Measurements from ENCODE around the gene SFTPB. TPM values are rescaled to one million over a fixed set of nuclear protein-coding genes. Genes with fewer than 3 reads are reported as not detected.
"Not testable (repeated sequence)": the region's sequence is repeated elsewhere in the genome, so short reads cannot be mapped to it uniquely, and the experiment has no call there.

The SFTPB gene
- total and polyA plus RNA-seq, 2 experiments from 2014 or later, result 3.3 to 27.6 TPM

DNA sequence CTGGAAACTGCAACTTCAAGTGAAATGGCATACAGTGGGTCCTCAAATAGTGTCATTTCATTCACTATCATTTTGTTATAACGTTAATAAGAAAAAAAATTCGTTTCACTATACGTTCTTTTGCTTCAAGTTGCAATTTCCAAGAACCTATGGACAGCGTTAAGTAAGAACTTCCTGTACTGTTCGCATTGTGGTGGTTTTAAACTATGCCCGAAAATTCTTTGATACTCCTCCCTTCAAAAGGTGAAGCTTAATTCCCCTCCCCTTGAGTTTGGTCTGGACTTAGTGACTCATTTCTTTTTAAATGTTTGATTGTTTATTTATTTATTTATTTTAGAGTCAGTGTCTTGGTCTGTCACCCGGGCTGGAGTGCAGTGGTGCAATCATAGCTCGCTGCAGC is 46.8 kb upstream of the SFTPB start:
- no peak overlapping the region for H3K4me3 ChIP-seq
- no peaks in the 10 kb centered on the region for H3K9me2 ChIP-seq (replicated peaks; ENCODE audit: insufficient read depth)
- WGBS (ENCODE audit: low lambda C conversion rate, missing lambda C conversion rate), result 89% methylated on average over 8 of the region's 8 CpGs
- H3K4me1 ChIP-seq (ENCODE audit: insufficient read depth), result peaks cover 5% of the 10 kb centered on the region
- H3K79me2 ChIP-seq, result no peaks in the 10 kb centered on the region
- H3K27me3 ChIP-seq, result no peaks in the 10 kb centered on the region
- no peak overlapping the region for H2AFZ ChIP-seq
- no peaks in the 10 kb centered on the region for H3K9me3 ChIP-seq (ENCODE audit: low read depth)
- H4K20me1 ChIP-seq (ENCODE audit: insufficient read depth, poor library complexity, severe bottlenecking), result no peaks in the 10 kb centered on the region
- no peak overlapping the region for H3K27ac ChIP-seq
- TF ChIP-seq, protein P1, sequence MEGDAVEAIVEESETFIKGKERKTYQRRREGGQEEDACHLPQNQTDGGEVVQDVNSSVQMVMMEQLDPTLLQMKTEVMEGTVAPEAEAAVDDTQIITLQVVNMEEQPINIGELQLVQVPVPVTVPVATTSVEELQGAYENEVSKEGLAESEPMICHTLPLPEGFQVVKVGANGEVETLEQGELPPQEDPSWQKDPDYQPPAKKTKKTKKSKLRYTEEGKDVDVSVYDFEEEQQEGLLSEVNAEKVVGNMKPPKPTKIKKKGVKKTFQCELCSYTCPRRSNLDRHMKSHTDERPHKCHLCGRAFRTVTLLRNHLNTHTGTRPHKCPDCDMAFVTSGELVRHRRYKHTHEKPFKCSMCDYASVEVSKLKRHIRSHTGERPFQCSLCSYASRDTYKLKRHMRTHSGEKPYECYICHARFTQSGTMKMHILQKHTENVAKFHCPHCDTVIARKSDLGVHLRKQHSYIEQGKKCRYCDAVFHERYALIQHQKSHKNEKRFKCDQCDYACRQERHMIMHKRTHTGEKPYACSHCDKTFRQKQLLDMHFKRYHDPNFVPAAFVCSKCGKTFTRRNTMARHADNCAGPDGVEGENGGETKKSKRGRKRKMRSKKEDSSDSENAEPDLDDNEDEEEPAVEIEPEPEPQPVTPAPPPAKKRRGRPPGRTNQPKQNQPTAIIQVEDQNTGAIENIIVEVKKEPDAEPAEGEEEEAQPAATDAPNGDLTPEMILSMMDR (IDR thresholded peaks at IDR 0.05; ENCODE audit: poor library complexity), result no peak
- TF ChIP-seq EZH2phosphoT487 (IDR thresholded peaks at IDR 0.05; ENCODE audit: low read depth, severe bottlenecking, unreplicated experiment), result no peak
- no peak for TF ChIP-seq EZH2 (IDR thresholded peaks at IDR 0.05; ENCODE audit: borderline replicate concordance)
- H3K36me3 ChIP-seq (replicated peaks; ENCODE audit: insufficient read depth, low read depth), result no peaks in the 10 kb centered on the region
- no peak overlapping the region for H3K4me2 ChIP-seq
- DNase-seq (ENCODE audit: low spot score), result no peak

DNA sequence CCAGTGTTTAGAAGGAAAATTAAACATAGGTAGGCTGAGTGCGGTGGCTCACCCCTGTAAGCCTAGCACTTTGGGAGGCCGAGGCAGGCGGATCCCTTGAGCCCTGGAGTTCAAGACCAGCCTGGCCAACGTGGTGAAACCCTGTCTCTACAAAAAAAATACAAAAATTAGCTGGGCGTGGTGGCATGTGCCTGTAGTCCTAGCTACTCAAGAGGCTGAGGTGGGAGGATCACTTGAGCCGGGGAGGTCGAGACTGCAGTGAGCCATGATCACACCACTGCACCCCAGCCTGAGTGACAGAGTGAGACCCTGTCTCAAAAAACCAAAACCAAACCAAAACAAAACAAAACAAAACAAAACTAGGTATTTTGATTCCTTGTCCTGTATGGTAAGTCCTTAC is 46.4 kb upstream of the SFTPB start:
- not testable (repeated sequence) for DNase-seq (ENCODE audit: low spot score); H3K4me3 ChIP-seq; H3K9me3 ChIP-seq (ENCODE audit: low read depth); H4K20me1 ChIP-seq (ENCODE audit: insufficient read depth, poor library complexity, severe bottlenecking); H2AFZ ChIP-seq; H3K4me2 ChIP-seq; H3K79me2 ChIP-seq; H3K27ac ChIP-seq; H3K36me3 ChIP-seq (replicated peaks; ENCODE audit: insufficient read depth, low read depth); H3K27me3 ChIP-seq; H3K4me1 ChIP-seq (ENCODE audit: insufficient read depth); H3K9me2 ChIP-seq (replicated peaks; ENCODE audit: insufficient read depth)
- WGBS (ENCODE audit: low lambda C conversion rate, missing lambda C conversion rate), result 95% methylated on average over 7 of the region's 7 CpGs

DNA sequence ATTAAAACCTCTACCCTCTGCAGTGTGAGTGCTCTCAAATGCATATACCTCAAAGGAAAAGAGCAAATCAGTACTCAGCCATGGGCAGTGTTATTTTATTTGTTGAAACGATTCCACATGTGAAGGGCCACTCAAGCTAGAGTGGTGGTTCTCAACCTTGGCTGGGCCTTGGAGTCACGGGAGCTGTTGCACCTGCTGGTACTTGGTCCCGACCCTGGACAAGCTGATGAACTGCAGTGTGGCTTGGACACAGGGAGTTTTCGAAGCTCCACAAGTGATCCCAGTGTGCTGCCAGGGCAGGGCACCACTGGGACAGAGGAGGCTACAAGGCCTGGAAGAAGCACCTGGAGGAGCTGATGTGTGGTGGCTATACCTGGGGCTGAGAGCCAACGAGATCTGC is 45.8 kb upstream of the SFTPB start:
- H3K9me3 ChIP-seq (ENCODE audit: low read depth), result no peaks in the 10 kb centered on the region
- WGBS (ENCODE audit: low lambda C conversion rate, missing lambda C conversion rate), result 92% methylated on average over 5 of the region's 5 CpGs
- DNase-seq (ENCODE audit: low spot score), result no peak
- H3K9me2 ChIP-seq (replicated peaks; ENCODE audit: insufficient read depth), result no peaks in the 10 kb centered on the region
- no peaks in the 10 kb centered on the region for H3K79me2 ChIP-seq
- peak overlapping the region; percentile 37 for H3K27ac ChIP-seq
- no peak overlapping the region for H3K4me2 ChIP-seq
- no peak overlapping the region for H3K4me3 ChIP-seq
- TF ChIP-seq EZH2phosphoT487 (IDR thresholded peaks at IDR 0.05; ENCODE audit: low read depth, severe bottlenecking, unreplicated experiment) (no peak), EZH2 (IDR thresholded peaks at IDR 0.05; ENCODE audit: borderline replicate concordance) (no peak)
- TF ChIP-seq, protein P1 (IDR thresholded peaks at IDR 0.05; ENCODE audit: poor library complexity), result no peak
- no peaks in the 10 kb centered on the region for H4K20me1 ChIP-seq (ENCODE audit: insufficient read depth, poor library complexity, severe bottlenecking)
- H3K36me3 ChIP-seq (replicated peaks; ENCODE audit: insufficient read depth, low read depth), result no peaks in the 10 kb centered on the region
- peaks cover 5% of the 10 kb centered on the region for H3K4me1 ChIP-seq (ENCODE audit: insufficient read depth)
- no peaks in the 10 kb centered on the region for H3K27me3 ChIP-seq
- no peak overlapping the region for H2AFZ ChIP-seq

DNA sequence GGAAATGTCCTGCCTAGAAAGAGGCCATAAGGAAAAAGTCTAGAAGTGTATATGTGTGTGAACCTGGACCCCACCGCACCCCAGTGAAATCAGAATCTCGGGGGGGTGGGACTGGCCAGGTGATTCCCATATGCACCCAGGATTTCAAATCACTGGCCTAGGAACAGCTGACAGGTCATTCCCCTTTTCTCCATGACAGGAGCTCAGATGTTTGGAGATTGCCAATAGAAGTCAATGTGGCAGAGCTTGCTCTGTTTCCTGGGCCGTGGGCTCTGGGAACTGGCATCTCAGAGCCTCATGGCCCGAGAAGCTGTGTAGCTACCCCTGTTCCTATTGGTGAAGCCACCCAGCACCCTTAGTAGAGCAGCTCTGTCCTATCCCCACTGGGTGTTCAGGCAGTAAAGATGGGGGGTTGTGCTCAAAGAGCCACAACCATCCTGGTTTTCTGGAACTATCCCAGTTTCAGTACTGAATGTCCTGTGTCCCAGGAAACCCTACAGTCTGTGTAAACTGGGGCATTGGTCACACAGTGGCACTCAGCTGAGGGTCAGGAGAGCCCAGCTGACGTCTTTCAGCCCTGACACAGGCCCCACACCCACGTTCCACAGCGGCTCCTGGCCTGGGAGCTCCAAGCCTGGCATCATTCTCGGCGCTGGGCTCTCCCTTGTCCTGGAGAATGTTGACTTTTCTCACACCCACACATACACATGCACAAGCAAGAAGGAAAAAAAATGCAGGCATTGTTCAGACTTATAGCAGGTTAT is 45.0 kb upstream of the SFTPB start:
- Histone ChIP-seq H3K4me3 (no peak overlapping the region), H3K27me3 (no peaks in the 10 kb centered on the region), H3K79me2 (no peaks in the 10 kb centered on the region), H2AFZ (no peak overlapping the region), H3K4me1 (ENCODE audit: insufficient read depth) (peaks cover 5% of the 10 kb centered on the region), H3K9me2 (replicated peaks; ENCODE audit: insufficient read depth) (no peaks in the 10 kb centered on the region), H4K20me1 (ENCODE audit: insufficient read depth, poor library complexity, severe bottlenecking) (no peaks in the 10 kb centered on the region), H3K9me3 (ENCODE audit: low read depth) (no peaks in the 10 kb centered on the region), H3K4me2 (no peak overlapping the region), H3K27ac (peak overlapping the region; percentile 79), H3K36me3 (replicated peaks; ENCODE audit: insufficient read depth, low read depth) (no peaks in the 10 kb centered on the region)
- TF ChIP-seq, protein P1 (IDR thresholded peaks at IDR 0.05; ENCODE audit: poor library complexity), result no peak
- no peak for TF ChIP-seq EZH2phosphoT487 (IDR thresholded peaks at IDR 0.05; ENCODE audit: low read depth, severe bottlenecking, unreplicated experiment)
- no peak for TF ChIP-seq EZH2 (IDR thresholded peaks at IDR 0.05; ENCODE audit: borderline replicate concordance)
- WGBS (ENCODE audit: low lambda C conversion rate, missing lambda C conversion rate), result 74% methylated on average over 9 of the region's 9 CpGs
- DNase-seq (ENCODE audit: low spot score), result peak; percentile 68
